Adrenal gland (tissue), 12 donors: ENCODE results near the gene SLC25A45. TPM values are rescaled to one million over a fixed set of nuclear protein-coding genes. Genes with fewer than 3 reads are reported as not detected.

Experiments
- DNase-seq, 7 donors: peaks; one replicate each; pipeline ENCODE4 v3.0.0-alpha.2; 2019 to 2020
- H3K27ac ChIP-seq, 5 donors: fragments of 200-600 bp; sonication (generic) in 4 of 5; 1 replicate in 3 of 5; 2 replicates in 2 of 5; pipeline versions ENCODE4 v1.5.1 to v1.8.0; 2016 to 2020; ENCODE audit warnings: mild to moderate bottlenecking in 1 of 5
- H3K27me3 ChIP-seq: fragments of 200-600 bp; 2 replicates; pipeline ENCODE4 v1.8.0; 2021
- H3K36me3 ChIP-seq, 2 donors: fragments of 200-600 bp; replicated peaks in 1 of 2; 1 replicate in 1 of 2; 2 replicates in 1 of 2; pipeline versions ENCODE4 v1.5.1 to v1.8.0; 2018 to 2022
- H3K4me1 ChIP-seq, 2 donors: fragments of 200-600 bp; replicated peaks in 1 of 2; 1 replicate in 1 of 2; 2 replicates in 1 of 2; pipeline versions ENCODE4 v1.5.1 to v1.8.0; 2018 to 2021
- H3K4me3 ChIP-seq, 4 donors: fragments of 200-600 bp; sonication (generic) in 3 of 4; one replicate each; pipeline ENCODE4 v1.5.1; 2016 to 2018
- H3K9me3 ChIP-seq, 3 donors: fragments of 200-600 bp; sonication (generic) in 1 of 3; replicated peaks in 1 of 3; 1 replicate in 2 of 3; 2 replicates in 1 of 3; pipeline versions ENCODE4 v1.5.1 to v1.8.0; 2016 to 2021
- POLR2A ChIP-seq, 2 donors: fragments of 450-650 bp; IDR thresholded peaks; one replicate each; pipeline ENCODE4 v1.6.1; 2017; ENCODE audit warnings: antibody characterized with exemption in 2 of 2, mild to moderate bottlenecking in 2 of 2, moderate library complexity in 1 of 2
- whole genome bisulfite sequencing, 4 donors: extraction: QIAGEN DNeasy Blood & Tissue Kit in 2 of 4; methylation state at CpG; one replicate each; pipeline versions ENCODE4 v1.1.5 to v1.1.7; 2013 to 2017; 5-methylcytosine and 5-hydroxymethylcytosine counted together
- intact Hi-C, 2 donors: fragments of 100-400 bp; cut with DNase I; formaldehyde crosslinking; loops; one replicate each; pipeline versions ENCODE4 v1.14.1 to v1.15.0; 2022 to 2023
- polyA plus RNA-seq, 3 donors: library from polyadenylated mRNA; stranded (reverse); fragments of 200-250 nt in 2 of 3; fragments of 350-450 nt in 1 of 3; fragmentation: Illumina TruSeq in 1 of 3; extraction: RNeasy Lipid Tissue Mini Kit (QIAGEN cat#74804) in 1 of 3; gene quantifications; one replicate each; pipeline ENCODE4 v1.2.3, GENCODE V29; 2013 to 2014
- total RNA-seq, 9 donors: library from RNA; depleted of rRNA in 4 of 9; stranded (reverse); fragments of >200 nt in 4 of 9; fragments of 120-200 nt in 1 of 9; fragmentation: NEBNext Ultra II Directional in 1 of 9; extraction: Animal tissue kit (Norgen Biotek cat#: 25700) in 1 of 9; gene quantifications; one replicate each; pipeline versions ENCODE4 v1.1.0 to v1.2.4, GENCODE V29; 2013 to 2023
- TF ChIP-seq, protein P1 (sequence below), 6 experiments: fragments of 450-650 bp in 4 of 6; fragments of 200-600 bp in 2 of 6; sonication (generic) in 1 of 6; IDR thresholded peaks; 1 replicate in 5 of 6; 2 replicates in 1 of 6; pipeline versions ENCODE4 v1.5.1 to v1.8.0; 2016 to 2021; ENCODE audit warnings: antibody characterized with exemption in 6 of 6, mild to moderate bottlenecking in 2 of 6, moderate library complexity in 1 of 6
- donor health status: healthy with polysubstance abuse.
- donor health status: Bipolar disorder and iron deficiency.
- donor health status: DM: yes; HTN: yes; CAD: no.
- donor health status: DM: no; HTN: no; CAD: no.
- donor health status: DM: no; HTN: no; CAD: no.
- donor health status: DM: yes; HTN: yes; CAD: no.

The SLC25A45 gene
- total and polyA plus RNA-seq, 12 donors = 1.1 to 21.0 (median 6.7) TPM

- Histone ChIP-seq H3K4me3 (no peak overlapping the region), H3K4me1 (peaks cover 22 to 37% of the 10 kb centered on the region in 2 donors), H3K9me3 (no peaks in the 10 kb centered on the region), H3K36me3 (peaks cover 0 to 55% of the 10 kb centered on the region in 2 donors), H3K27ac (no peak overlapping the region), H3K27me3 (no peaks in the 10 kb centered on the region)
- 75 to 89% (median 82%) methylated on average over 8 to 17 of the region's 17 CpGs for WGBS, 4 donors
- intact Hi-C loops = no loop called here
- TF ChIP-seq, protein P1, sequence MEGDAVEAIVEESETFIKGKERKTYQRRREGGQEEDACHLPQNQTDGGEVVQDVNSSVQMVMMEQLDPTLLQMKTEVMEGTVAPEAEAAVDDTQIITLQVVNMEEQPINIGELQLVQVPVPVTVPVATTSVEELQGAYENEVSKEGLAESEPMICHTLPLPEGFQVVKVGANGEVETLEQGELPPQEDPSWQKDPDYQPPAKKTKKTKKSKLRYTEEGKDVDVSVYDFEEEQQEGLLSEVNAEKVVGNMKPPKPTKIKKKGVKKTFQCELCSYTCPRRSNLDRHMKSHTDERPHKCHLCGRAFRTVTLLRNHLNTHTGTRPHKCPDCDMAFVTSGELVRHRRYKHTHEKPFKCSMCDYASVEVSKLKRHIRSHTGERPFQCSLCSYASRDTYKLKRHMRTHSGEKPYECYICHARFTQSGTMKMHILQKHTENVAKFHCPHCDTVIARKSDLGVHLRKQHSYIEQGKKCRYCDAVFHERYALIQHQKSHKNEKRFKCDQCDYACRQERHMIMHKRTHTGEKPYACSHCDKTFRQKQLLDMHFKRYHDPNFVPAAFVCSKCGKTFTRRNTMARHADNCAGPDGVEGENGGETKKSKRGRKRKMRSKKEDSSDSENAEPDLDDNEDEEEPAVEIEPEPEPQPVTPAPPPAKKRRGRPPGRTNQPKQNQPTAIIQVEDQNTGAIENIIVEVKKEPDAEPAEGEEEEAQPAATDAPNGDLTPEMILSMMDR (IDR thresholded peaks at IDR 0.05) = no peak
- no peak for DNase-seq
These were observed 11.2 kb upstream of the SLC25A45 start for GRCh38 chr11:65393513-65394079.

- WGBS, 4 donors = 65 to 88% (median 80%) methylated on average over 5 of the region's 5 CpGs
- Histone ChIP-seq H3K4me3 (no peak overlapping the region), H3K27ac (peak overlapping the region in 1 of 5 donors; percentile 81), H3K27me3 (no peaks in the 10 kb centered on the region), H3K4me1 (peaks cover 24 to 44% of the 10 kb centered on the region in 2 donors), H3K36me3 (peaks cover 0 to 48% of the 10 kb centered on the region in 2 donors), H3K9me3 (no peaks in the 10 kb centered on the region)
- intact Hi-C loops = no loop called here
- TF ChIP-seq POLR2A (IDR thresholded peaks at IDR 0.05) = no peak
- TF ChIP-seq, protein P1 (IDR thresholded peaks at IDR 0.05) = no peak
- DNase-seq = no peak
These were observed 10.5 kb upstream of the SLC25A45 start for GRCh38 chr11:65392899-65393298.

DNA sequence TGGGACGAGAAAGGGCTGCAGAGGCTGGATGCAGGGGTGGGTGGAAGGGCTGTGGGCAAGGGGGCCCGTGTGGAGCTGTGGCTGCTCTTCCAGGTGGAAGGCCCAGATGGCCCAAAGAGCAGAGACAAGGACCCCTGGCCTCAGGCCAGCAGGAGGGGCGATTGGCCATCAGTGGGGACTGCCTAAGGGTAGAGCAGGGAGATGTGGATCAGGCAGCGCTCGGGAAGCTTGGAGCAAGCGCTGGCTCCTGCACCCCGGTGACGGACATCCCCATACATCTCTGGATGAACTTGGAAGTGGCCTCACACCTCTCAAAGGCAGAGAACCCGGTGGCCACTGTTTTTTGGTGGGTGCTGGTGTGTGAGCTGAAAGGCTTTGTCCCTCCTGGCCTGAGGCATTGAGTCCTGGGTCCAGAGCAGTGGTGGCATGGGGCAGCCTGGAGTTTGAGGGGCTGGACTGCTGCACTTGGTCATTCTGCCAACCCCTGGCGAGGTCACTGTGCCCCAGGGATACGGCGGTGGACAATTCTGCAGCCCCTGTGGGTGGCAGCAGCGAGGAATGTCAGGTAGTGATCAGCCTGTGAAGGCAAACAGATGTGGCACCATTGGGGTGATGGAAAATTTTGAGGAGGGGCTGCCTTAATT lies 9.9 kb upstream of the SLC25A45 start:
- Histone ChIP-seq H3K27me3 (no peaks in the 10 kb centered on the region), H3K4me3 (no peak overlapping the region), H3K27ac (peak overlapping the region in 2 of 5 donors; percentile 81 to 91), H3K4me1 (peaks cover 30 to 50% of the 10 kb centered on the region in 2 donors), H3K9me3 (no peaks in the 10 kb centered on the region), H3K36me3 (peaks cover 0 to 42% of the 10 kb centered on the region in 2 donors)
- intact Hi-C loops = no loop called here
- 81 to 84% (median 84%) methylated on average over 11 to 13 of the region's 13 CpGs for WGBS, 4 donors
- no peak for DNase-seq
- TF ChIP-seq, protein P1 (IDR thresholded peaks at IDR 0.05) = no peak
- TF ChIP-seq POLR2A (IDR thresholded peaks at IDR 0.05) = no peak

DNA sequence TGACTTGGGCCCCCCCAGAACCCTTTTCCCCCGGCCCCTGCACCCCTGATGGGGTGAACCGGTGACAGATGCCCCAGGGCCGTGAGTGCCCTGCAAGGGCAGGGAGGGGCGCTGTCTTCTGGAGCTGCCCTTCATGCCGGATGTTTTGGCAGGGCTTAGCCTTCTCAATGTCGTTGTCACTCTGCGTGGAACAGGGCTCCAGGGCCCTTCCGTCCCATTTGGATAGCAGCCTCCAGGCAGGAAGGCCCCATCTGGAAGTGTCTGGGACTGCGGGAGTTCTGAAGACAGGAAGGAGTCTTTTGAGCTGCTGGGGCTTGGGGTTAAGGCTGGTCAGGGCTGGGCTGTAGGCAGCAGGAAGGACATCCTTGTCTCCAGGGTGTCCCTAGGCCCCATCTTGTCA lies 8.6 kb upstream of the SLC25A45 start:
- Histone ChIP-seq H3K4me1 (peaks cover 37 to 58% of the 10 kb centered on the region in 2 donors), H3K36me3 (peaks cover 0 to 29% of the 10 kb centered on the region in 2 donors)

More for the DNA sequence above, 8.6 kb upstream of the SLC25A45 start:
- H3K9me3 ChIP-seq = no peaks in the 10 kb centered on the region
- DNase-seq = peak in 5 of 7 donors; percentile 53 to 85 (median 65)
- H3K27ac ChIP-seq = peak overlapping the region in 4 of 5 donors; percentile 61 to 91 (median 76)
- H3K27me3 ChIP-seq = no peaks in the 10 kb centered on the region
- no peak for TF ChIP-seq POLR2A (IDR thresholded peaks at IDR 0.05)
- TF ChIP-seq, protein P1 (IDR thresholded peaks at IDR 0.05) = peak in 3 of 6 experiments; percentile 14 to 36 (median 25)
- intact Hi-C loops = no loop called here
- peak overlapping the region in 1 of 4 donors; percentile 7 for H3K4me3 ChIP-seq
- WGBS, 4 donors = 14 to 30% (median 24%) methylated on average over 1 to 9 of the region's 9 CpGs
